Activated CD8-positive, alpha-beta memory T cell treated with anti-CD3 and anti-CD28 coated beads for 1 hour (primary cell): Measurements from ENCODE around the gene AQP5.

Experiments used
- DNase-seq, 2 donors: peaks; one replicate each; pipeline ENCODE4 v3.0.0-alpha.2; 2020; ENCODE audit warnings: low read depth in 1 of 2; ENCODE audit errors: extremely low read depth in 1 of 2

The AQP5 gene

GRCh38 chr12:49963976-49964815, 2.5 kb downstream of the AQP5 start:
- no peak for DNase-seq

- no peak for DNase-seq
Observed at GRCh38 chr12:49964849-49965624, 3.4 kb downstream of the AQP5 start.

- no peak for DNase-seq
Observed at GRCh38 chr12:49965836-49966235, 4.2 kb downstream of the AQP5 start.

- DNase-seq = no peak
Observed at GRCh38 chr12:49966511-49967041, 4.9 kb downstream of the AQP5 start.

DNA sequence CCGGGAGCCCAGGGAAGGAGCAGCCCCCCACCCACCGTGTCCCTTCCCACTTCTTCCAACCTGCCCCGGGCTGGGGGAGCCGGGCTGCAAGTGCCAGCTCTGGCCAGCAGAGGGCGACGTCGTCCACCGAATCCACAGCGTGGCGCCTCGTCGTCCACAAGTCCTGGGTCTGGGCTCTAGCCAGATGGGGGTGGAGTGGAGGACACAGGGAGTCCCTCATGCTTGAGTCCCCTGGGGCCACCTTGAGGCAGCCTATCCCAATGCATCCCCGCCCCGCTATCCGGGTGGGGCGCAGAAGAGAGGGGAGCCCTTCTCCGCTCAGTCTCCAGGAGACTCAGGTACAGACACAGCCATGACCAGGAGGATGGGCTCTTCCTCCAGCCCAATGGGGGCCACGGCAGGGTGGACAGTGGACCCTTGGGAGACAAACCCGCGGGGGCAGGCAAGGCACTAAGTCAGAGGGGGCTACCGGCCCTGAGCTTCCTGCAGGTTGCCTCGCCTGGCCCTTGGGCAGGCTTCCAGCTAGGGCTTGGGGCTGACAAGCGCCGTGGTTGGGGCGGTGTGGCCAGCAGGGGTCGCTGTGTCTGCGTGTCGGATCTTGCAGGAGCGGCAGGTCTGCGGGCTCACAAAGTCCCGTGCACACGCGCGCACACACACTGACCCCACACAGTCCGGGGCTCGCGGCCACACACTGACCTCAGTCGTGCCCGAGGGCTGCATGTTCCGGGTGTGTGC, 5.5 kb downstream of the AQP5 start:
- peak; percentile 82 to 89 for DNase-seq

- DNase-seq = no peak
Observed at GRCh38 chr12:49967777-49968250, 6.1 kb downstream of the AQP5 start.

DNA sequence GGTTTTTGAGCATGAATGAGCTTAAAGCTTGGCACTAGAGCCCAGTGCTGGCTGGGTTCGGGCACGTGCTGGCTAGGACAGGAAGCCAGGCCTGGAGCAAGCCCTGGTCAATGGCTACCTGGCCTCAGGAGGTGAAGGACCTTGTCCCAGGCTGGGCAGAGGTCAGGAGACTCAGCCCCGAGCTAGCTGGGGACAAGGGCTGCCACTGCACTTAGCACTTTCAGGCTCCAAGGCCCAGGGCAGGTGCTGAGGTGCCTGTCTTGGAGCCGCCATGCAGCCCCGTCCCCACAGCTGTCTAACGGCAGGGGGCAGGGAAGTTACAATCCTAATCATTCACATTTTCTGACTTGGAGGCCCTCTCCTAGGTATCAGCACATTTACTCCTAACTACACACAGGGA, 6.8 kb downstream of the AQP5 start:
- no peak for DNase-seq

GRCh38 chr12:49969027-49969426, 7.4 kb downstream of the AQP5 start:
- no peak for DNase-seq

GRCh38 chr12:49969651-49970429, 8.2 kb downstream of the AQP5 start:
- no peak for DNase-seq

GRCh38 chr12:49970658-49971057, 9.0 kb downstream of the AQP5 start:
- no peak for DNase-seq

GRCh38 chr12:49971141-49971540, 9.5 kb downstream of the AQP5 start:
- DNase-seq = no peak

- DNase-seq = no peak
Observed at GRCh38 chr12:49972129-49972528, 10.5 kb downstream of the AQP5 start.

- no peak for DNase-seq
Observed at GRCh38 chr12:49972641-49973360, 11.1 kb downstream of the AQP5 start, which contains the start of gene AQP6. Gene AQP6, plus strand, starts transcription at chr12:49972947. Its CDS starts 227 bp downstream, at chr12:49973174.

GRCh38 chr12:49973361-49973830, 11.7 kb downstream of the AQP5 start:
- no peak for DNase-seq

- no peak for DNase-seq
Observed at GRCh38 chr12:49974231-49974675, 12.6 kb downstream of the AQP5 start.

- DNase-seq = no peak
Observed at GRCh38 chr12:49974677-49975317, 13.1 kb downstream of the AQP5 start.

DNA sequence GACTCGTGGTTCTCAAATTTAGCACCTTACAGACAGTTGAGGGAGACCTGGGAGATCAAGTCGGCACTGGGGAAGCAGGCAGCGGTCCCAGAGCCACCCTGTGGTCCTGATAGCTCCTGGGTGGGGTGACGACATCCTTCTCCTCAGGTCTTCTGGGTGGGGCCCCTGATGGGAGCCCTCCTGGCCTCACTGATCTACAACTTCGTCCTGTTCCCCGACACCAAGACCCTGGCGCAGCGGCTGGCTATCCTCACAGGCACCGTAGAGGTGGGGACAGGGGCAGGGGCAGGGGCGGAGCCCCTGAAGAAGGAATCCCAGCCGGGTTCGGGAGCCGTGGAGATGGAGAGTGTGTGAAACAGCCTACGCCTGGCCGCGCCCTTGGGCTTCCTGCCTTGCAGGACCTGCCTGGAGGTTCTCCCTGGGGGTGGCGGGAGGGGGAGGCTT, 13.7 kb downstream of the AQP5 start:
- no peak for DNase-seq

DNA sequence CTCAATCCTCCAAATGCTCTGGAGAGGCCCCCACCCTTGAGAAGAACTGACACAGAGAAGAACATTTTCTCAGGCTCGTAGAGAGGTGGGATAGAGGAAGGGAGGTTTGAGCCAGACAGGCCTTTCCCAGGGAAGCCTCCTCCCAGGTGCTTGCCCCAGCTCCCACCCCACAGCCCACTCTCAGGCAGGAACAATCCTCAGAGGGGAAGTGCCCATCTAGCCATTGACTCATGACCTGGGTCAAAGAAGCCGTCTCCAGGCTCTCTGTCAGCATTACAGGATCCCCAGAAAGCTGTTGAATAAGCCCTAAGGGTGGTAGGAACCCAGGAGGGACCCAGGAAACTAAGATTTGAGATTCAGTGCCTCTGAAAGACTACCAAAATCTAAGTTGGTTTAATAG, 14.9 kb downstream of the AQP5 start:
- DNase-seq = no peak

GRCh38 chr12:49978125-49978524, 16.5 kb downstream of the AQP5 start:
- DNase-seq = no peak
